Activated CD4-positive, alpha-beta T cell treated with anti-CD3 and anti-CD28 coated beads, Interleukin-2, amount 10 ng/mL, durations not matched to agents 24 days and 14 days (primary cell): ENCODE measurements around the gene OR2W3. TPM values are rescaled to one million over a fixed set of nuclear protein-coding genes. Genes with fewer than 3 reads are reported as not detected.

Source experiments
- DNase-seq: peaks from one replicate; pipeline ENCODE4 v3.0.0; 2022
- H3K27ac Mint-ChIP-seq: one replicate; pipeline ENCODE4 v1.8.0; 2022; ENCODE audit warnings: mild to moderate bottlenecking, mixed read lengths
- H3K27me3 Mint-ChIP-seq: one replicate; pipeline ENCODE4 v1.8.0; 2022; ENCODE audit warnings: mixed read lengths
- H3K36me3 Mint-ChIP-seq: one replicate; pipeline ENCODE4 v1.8.0; 2022; ENCODE audit warnings: low read depth, mild to moderate bottlenecking, mixed read lengths
- H3K4me1 Mint-ChIP-seq: one replicate; pipeline ENCODE4 v1.8.0; 2021; ENCODE audit warnings: mixed read lengths
- H3K4me3 Mint-ChIP-seq: one replicate; pipeline ENCODE4 v1.8.0; 2022; ENCODE audit warnings: mild to moderate bottlenecking, moderate library complexity, mixed read lengths
- H3K9me3 Mint-ChIP-seq: one replicate; pipeline ENCODE4 v1.8.0; 2021; ENCODE audit warnings: mixed read lengths
- intact Hi-C: fragments of 100-400 bp; cut with micrococcal nuclease; formaldehyde crosslinking; loops from one replicate; pipeline ENCODE4 v1.15.1; 2023
- total RNA-seq: library from RNA; stranded (reverse); gene quantifications from 2 replicates; pipeline ENCODE4 v1.2.3, GENCODE V29; 2022

OR2W3 gene
- 0.21 TPM in 1 of 2 replicates, not detected in the other for total RNA-seq

DNA sequence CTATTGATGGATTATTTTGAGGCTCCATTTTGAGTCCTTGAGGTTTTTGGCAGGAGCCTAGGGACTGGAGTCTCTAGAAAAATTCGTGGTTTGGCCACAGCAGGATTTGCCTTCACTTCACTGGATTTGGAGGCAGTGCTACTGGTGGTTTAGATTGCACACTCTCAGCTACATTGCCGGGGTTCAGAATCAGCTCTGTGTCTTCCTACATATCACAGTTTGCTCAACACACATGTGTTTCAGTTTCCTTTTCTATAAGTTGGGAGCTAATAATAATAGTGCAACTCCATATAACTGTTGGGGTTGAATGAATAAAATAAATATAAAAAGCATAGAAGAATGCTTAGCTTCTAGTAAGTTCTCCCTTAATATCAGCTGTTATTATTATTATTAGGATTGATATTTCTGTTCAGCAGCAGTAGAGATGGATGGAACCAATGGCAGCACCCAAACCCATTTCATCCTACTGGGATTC is at the start of gene OR2W3:
OR2W3 (plus strand) TSS at position 425 of the 475 bp plus-strand sequence; CDS start at position 425, 0 bp downstream.
- Mint-ChIP-seq H3K27ac (no peak within 1 kb of the TSS), H3K27me3 (no peaks in the 10 kb centered on the region), H3K9me3 (no peaks in the 10 kb centered on the region), H3K36me3 (no peaks in the 10 kb centered on the region), H3K4me1 (no peaks in the 10 kb centered on the region), H3K4me3 (no peak within 1 kb of the TSS)
- intact Hi-C loops: no loop called here
- DNase-seq: no peak

GRCh38 chr1:247845693-247846017 is 49.7 kb upstream of the OR2W3 start:
- no peaks in the 10 kb centered on the region for H3K4me1 Mint-ChIP-seq
- H3K27me3 Mint-ChIP-seq: no peaks in the 10 kb centered on the region
- intact Hi-C loops: no loop called here
- no peaks in the 10 kb centered on the region for H3K9me3 Mint-ChIP-seq
- no peaks in the 10 kb centered on the region for H3K36me3 Mint-ChIP-seq
- DNase-seq: no peak
- no peak overlapping the region for H3K27ac Mint-ChIP-seq
- H3K4me3 Mint-ChIP-seq: no peak overlapping the region

- no peaks in the 10 kb centered on the region for H3K4me1 Mint-ChIP-seq
- H3K27ac Mint-ChIP-seq: no peak overlapping the region
- H3K27me3 Mint-ChIP-seq: peaks cover 2% of the 10 kb centered on the region
- H3K36me3 Mint-ChIP-seq: no peaks in the 10 kb centered on the region
- DNase-seq: no peak
- H3K4me3 Mint-ChIP-seq: no peak overlapping the region
- intact Hi-C loops: no loop called here
- no peaks in the 10 kb centered on the region for H3K9me3 Mint-ChIP-seq
Observed at GRCh38 chr1:247848346-247848745, 47.0 kb upstream of the OR2W3 start.

DNA sequence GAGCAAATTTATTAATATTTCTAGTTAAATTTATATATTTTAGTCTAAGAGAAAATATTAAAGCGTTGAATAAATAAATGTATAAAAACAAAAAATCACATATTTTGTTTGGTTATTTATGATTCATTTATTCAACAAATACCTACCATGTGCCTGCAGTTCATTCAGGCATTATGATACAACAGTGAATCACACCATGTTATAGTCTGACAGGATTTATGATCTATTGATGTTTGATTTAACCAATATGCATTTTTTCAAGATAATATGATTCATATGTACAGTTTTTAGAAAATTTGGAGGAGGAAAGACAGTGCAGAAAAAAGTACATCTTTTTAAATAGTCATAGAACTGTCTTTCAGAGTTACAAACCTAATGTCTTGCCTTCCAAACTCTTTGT is 45.8 kb upstream of the OR2W3 start:
- Mint-ChIP-seq H3K9me3 (no peaks in the 10 kb centered on the region), H3K4me3 (no peak overlapping the region), H3K27ac (no peak overlapping the region), H3K27me3 (peaks cover 4% of the 10 kb centered on the region), H3K4me1 (no peaks in the 10 kb centered on the region), H3K36me3 (no peaks in the 10 kb centered on the region)
- DNase-seq: no peak
- intact Hi-C loops: no loop called here

DNA sequence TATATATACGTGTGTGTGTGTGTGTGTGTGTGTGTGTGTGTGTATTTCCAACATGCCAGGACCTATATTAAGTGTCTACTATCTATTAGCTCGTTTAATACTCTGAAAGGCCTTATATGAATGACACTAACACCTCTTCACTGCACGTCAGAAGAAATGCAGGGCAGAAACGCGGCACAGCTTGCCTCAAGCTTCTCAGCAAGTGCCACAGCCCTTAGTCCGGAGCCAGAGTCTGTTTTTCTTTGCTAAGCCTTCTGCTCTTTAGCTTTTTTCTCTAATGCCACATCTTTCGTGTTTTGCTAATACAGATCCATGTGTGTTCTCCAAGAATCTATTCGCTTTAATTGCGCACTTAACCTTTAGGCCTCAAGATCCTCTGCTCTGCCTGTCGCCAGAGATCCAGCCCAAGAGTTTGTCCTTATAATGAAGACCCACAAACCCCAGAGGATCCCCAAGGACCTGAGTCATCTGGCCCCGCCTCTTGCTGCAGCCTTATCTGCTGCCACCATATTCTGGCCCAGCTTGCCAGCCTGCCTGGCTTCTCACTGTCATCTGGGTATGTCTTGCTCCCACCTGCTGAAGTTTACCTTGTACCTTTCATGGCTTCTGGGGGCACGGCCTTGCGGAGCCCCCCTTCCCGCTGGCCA is 40.4 kb upstream of the OR2W3 start:
- intact Hi-C loops: loop anchor here (5.0 kb wide), 1 partner anchor 52 kb away; no protein-coding TSS in a partner anchor
- no peak overlapping the region for H3K4me3 Mint-ChIP-seq
- no peak overlapping the region for H3K27ac Mint-ChIP-seq
- H3K27me3 Mint-ChIP-seq: peaks cover 36% of the 10 kb centered on the region
- peaks cover 10% of the 10 kb centered on the region for H3K4me1 Mint-ChIP-seq
- DNase-seq: no peak
- H3K36me3 Mint-ChIP-seq: no peaks in the 10 kb centered on the region
- no peaks in the 10 kb centered on the region for H3K9me3 Mint-ChIP-seq

DNA sequence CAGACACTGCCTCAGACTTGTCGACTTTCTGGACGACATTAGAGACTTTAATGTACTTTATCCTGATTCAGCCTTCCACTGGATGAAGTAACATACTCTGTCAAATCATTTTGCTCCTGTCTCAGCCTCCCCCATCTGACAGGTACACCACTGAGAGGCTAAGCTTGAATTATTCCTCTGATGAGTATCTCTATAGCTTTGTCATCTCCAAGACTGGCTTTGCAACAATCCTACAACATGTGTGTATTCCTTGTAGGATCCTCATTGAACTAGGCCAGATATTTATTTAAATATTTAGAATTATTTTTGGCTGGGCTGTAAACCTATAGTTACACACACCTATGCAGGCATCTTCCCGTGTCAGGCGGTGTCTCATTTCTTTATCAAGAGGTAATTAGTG is 39.5 kb upstream of the OR2W3 start:
- no peak for DNase-seq
- intact Hi-C loops: loop anchor here (5.0 kb wide), 1 partner anchor 51 kb away; no protein-coding TSS in a partner anchor
- H3K9me3 Mint-ChIP-seq: no peaks in the 10 kb centered on the region
- peaks cover 38% of the 10 kb centered on the region for H3K27me3 Mint-ChIP-seq
- H3K27ac Mint-ChIP-seq: no peak overlapping the region
- peak overlapping the region; percentile 79 for H3K4me3 Mint-ChIP-seq
- H3K36me3 Mint-ChIP-seq: no peaks in the 10 kb centered on the region
- peaks cover 10% of the 10 kb centered on the region for H3K4me1 Mint-ChIP-seq

DNA sequence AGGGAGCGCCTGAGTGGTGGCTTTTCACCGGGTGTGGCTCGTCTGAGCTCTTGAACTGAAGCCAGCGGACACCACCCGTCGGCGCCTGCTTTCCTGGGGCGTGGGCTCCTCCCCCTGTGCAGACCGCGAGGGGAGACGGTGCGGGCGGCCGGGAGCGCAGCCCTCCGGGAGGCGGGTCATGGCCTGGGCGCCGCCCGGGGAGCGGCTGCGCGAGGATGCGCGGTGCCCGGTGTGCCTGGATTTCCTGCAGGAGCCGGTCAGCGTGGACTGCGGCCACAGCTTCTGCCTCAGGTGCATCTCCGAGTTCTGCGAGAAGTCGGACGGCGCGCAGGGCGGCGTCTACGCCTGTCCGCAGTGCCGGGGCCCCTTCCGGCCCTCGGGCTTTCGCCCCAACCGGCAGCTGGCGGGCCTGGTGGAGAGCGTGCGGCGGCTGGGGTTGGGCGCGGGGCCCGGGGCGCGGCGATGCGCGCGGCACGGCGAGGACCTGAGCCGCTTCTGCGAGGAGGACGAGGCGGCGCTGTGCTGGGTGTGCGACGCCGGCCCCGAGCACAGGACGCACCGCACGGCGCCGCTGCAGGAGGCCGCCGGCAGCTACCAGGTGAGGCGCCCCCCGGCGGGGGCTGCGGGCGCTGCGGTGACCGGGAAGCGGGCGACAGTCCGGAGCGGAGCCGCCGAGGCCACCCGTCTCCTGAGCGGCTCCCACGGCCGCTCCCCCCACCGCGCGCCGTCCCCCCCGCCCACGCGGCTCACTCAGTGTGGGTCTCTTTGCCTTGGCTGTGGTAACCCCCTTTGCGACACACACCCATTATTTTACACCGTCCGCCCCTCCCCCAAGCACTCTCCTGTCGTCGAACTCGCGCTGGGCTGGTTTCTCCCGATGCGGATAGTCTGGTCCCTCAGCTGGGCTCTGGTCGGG is 38.1 kb upstream of the OR2W3 start, which contains the start of gene TRIM58:
TRIM58 (plus strand) TSS at position 119 of the 916 bp plus-strand sequence; CDS start at position 179, 60 bp downstream.
- peak; percentile 78 for DNase-seq
- Mint-ChIP-seq H3K4me1 (peaks cover 10% of the 10 kb centered on the region), H3K27ac (peak within 1 kb of the TSS; percentile 47), H3K36me3 (no peaks in the 10 kb centered on the region), H3K4me3 (peak within 1 kb of the TSS; percentile 79), H3K9me3 (no peaks in the 10 kb centered on the region), H3K27me3 (peaks cover 38% of the 10 kb centered on the region)
- intact Hi-C loops: loop anchor here (5.0 kb wide), 1 partner anchor 50 kb away; no protein-coding TSS in a partner anchor

- no peak overlapping the region for H3K27ac Mint-ChIP-seq
Observed at GRCh38 chr1:247857985-247858619, 37.3 kb upstream of the OR2W3 start.

DNA sequence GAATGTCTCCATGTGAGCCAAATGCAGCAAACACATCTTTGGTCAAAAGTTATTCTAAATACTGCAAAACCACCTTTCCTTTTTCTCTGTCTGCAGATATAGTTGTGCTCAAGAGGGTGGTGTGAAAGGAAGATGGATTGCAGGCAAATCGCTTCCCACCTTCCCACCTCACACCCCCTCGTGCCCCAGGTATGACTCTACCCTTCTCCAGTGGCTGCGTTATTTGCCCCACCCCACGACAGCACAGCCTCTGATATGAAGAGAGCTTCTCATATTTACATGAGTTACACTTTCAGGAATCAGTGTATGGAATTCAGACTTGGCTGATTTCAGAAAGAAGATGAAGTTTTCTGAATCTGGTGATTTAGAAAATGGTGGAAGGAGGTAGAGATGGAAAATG is 32.6 kb upstream of the OR2W3 start:
- H3K36me3 Mint-ChIP-seq: no peaks in the 10 kb centered on the region
- no peak overlapping the region for H3K27ac Mint-ChIP-seq
- no peak overlapping the region for H3K4me3 Mint-ChIP-seq
- peaks cover 5% of the 10 kb centered on the region for H3K4me1 Mint-ChIP-seq
- intact Hi-C loops: no loop called here
- no peaks in the 10 kb centered on the region for H3K9me3 Mint-ChIP-seq
- peaks cover 14% of the 10 kb centered on the region for H3K27me3 Mint-ChIP-seq
- DNase-seq: no peak

More at GRCh38 chr1:247857985-247858619, 37.3 kb upstream of the OR2W3 start:
- Mint-ChIP-seq H3K27me3 (peaks cover 38% of the 10 kb centered on the region), H3K36me3 (no peaks in the 10 kb centered on the region), H3K4me1 (peaks cover 10% of the 10 kb centered on the region), H3K9me3 (no peaks in the 10 kb centered on the region), H3K4me3 (peak overlapping the region; percentile 79)
- intact Hi-C loops: loop anchor here (5.0 kb wide), 1 partner anchor 49 kb away; no protein-coding TSS in a partner anchor
- no peak for DNase-seq

DNA sequence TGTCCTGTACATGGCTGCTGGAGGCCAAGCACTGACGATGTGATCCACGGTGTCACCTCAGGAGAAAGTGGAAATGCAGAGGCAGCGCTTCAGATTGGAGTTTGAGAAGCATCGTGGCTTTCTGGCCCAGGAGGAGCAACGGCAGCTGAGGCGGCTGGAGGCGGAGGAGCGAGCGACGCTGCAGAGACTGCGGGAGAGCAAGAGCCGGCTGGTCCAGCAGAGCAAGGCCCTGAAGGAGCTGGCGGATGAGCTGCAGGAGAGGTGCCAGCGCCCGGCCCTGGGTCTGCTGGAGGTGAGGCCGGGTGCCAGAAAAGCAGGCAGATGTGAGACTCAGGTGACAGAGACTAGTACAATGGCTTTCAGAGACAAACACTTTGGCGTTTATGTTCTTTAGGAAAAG is 30.7 kb upstream of the OR2W3 start:
- intact Hi-C loops: no loop called here
- no peak for DNase-seq
- H3K27ac Mint-ChIP-seq: no peak overlapping the region
- H3K36me3 Mint-ChIP-seq: no peaks in the 10 kb centered on the region
- H3K27me3 Mint-ChIP-seq: peaks cover 3% of the 10 kb centered on the region
- no peak overlapping the region for H3K4me3 Mint-ChIP-seq
- no peaks in the 10 kb centered on the region for H3K4me1 Mint-ChIP-seq
- H3K9me3 Mint-ChIP-seq: peaks cover 4% of the 10 kb centered on the region

- peaks cover 6% of the 10 kb centered on the region for H3K9me3 Mint-ChIP-seq
- H3K36me3 Mint-ChIP-seq: no peaks in the 10 kb centered on the region
- H3K4me3 Mint-ChIP-seq: no peak overlapping the region
- DNase-seq: peak; percentile 8
- no peaks in the 10 kb centered on the region for H3K27me3 Mint-ChIP-seq
- H3K27ac Mint-ChIP-seq: no peak overlapping the region
- intact Hi-C loops: no loop called here
- H3K4me1 Mint-ChIP-seq: no peaks in the 10 kb centered on the region
Observed at GRCh38 chr1:247865416-247865815, 30.0 kb upstream of the OR2W3 start.

- Mint-ChIP-seq H3K4me3 (no peak overlapping the region), H3K9me3 (no peaks in the 10 kb centered on the region), H3K27ac (no peak overlapping the region), H3K4me1 (no peaks in the 10 kb centered on the region), H3K36me3 (no peaks in the 10 kb centered on the region), H3K27me3 (no peaks in the 10 kb centered on the region)
- intact Hi-C loops: no loop called here
- DNase-seq: peak; percentile 23
Observed at GRCh38 chr1:247883346-247883745, 12.0 kb upstream of the OR2W3 start.

DNA sequence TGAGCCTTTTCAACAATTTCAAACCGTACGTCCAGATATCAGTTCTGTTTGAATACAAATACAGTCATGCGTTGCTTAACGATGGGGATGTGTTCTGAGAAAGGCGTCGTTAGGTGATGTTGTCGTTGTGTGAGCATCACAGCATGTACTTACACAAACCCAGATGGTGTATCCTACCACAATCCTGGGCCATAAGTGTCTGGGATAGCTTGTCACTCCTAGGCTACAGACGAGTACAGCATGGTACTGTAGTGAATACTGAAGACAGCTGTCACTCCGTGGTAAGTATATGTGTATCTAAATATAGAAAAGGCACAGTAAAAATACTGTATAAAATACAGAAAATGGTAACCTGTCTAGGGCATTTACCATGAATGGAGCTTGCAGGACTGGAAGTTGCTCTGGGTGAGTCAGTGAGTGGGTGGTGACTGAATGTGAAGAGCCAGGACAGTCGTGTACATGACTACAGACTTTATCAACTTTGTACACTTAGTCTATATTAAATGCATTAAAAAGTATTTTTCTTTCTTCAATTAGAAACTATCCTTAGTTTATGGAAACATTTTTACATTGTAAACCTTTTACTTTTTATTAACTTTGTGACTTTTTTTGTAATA is 10.5 kb upstream of the OR2W3 start:
- peak; percentile 38 for DNase-seq
- Mint-ChIP-seq H3K4me1 (no peaks in the 10 kb centered on the region), H3K27me3 (no peaks in the 10 kb centered on the region), H3K4me3 (no peak overlapping the region), H3K27ac (no peak overlapping the region), H3K36me3 (no peaks in the 10 kb centered on the region), H3K9me3 (no peaks in the 10 kb centered on the region)
- intact Hi-C loops: no loop called here
